A673 (cell line): Measurements from ENCODE around the gene ARHGAP22.

ENCODE experiments used
- CTCF ChIP-seq: fragments of 300-800, 200-600 bp; sonication (generic); conservative IDR thresholded peaks from 2 replicates; pipeline ENCODE4 v1.5.1; 2017; ENCODE audit warnings: low read depth, mild to moderate bottlenecking, antibody characterized with exemption, low read length, moderate library complexity, mixed read lengths
- EZH2 ChIP-seq: fragments of 200-600 bp; sonication (generic); IDR thresholded peaks from 2 replicates; pipeline ENCODE4 v1.6.1; 2017; ENCODE audit warnings: borderline replicate concordance, low read depth, mild to moderate bottlenecking, mixed read lengths, antibody characterized with exemption, low read length; ENCODE audit not compliant: poor library complexity, severe bottlenecking

- no peak for TF ChIP-seq CTCF
- TF ChIP-seq EZH2: no peak
Observed at GRCh38 chr10:48494611-48495010, 110.3 kb downstream of the ARHGAP22 start.
